Muscle of back (tissue), 11 donors: ENCODE data around the gene SMARCD3. TPM values are rescaled to one million over a fixed set of nuclear protein-coding genes. Genes with fewer than 3 reads are reported as not detected.

Experiments
- DNase-seq, 3 donors: peaks; one replicate each; pipeline versions ENCODE4 v3.0.0 to v3.0.0-alpha.2; 2013
- polyA plus RNA-seq, 10 donors: library from polyadenylated mRNA; unstranded; fragments of 120-200 nt; gene quantifications; one replicate each; pipeline ENCODE4 v1.2.1, GENCODE V29; 2013; ENCODE audit not compliant: insufficient read length in 10 of 10

Gene SMARCD3
- polyA plus RNA-seq, 10 donors = 96.8 to 165 (median 135) TPM

- DNase-seq = no peak
Measured at GRCh38 chr7:151274396-151274795, 25.9 kb upstream of the SMARCD3 start.

GRCh38 chr7:151273651-151274390 lies 25.3 kb upstream of the SMARCD3 start:
- DNase-seq = no peak

DNA sequence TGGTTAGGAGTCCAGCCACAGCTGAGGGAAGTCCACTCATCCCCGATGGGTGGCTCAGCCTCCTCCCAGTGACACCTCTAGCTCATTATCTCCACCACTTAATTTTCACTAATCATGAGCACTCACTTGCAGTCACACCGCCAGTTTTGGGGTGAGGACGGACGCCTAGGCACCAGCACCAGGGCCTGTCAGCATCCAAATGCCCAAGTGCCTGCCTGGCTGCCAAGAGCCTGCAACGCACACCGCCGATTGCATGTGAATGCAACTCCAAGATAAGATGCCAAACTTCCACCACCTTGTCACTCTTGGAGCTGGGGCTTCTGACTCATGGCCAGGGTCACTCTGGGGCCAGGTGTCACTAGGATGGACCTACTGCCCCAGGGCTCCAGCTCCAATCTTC lies 24.4 kb upstream of the SMARCD3 start:
- no peak for DNase-seq

DNA sequence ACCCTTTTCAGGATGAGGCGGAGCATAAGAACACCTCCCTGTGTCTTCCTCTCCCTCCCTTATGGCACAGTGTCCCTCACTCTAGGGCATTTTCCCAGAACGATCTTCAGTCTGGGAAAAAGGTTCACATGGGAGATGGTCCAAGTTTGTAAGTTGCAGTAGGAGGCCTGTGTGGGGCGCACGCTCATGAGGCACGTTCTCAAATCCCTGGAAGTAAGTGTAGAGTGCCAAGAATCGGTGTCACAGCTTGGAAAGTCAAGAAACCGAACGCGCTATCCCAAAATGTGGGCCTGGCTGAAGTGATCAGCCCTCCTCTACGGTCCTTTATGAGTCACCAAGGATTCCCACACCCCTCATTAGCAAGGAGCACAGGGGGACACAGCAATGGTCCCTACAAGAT lies 23.9 kb upstream of the SMARCD3 start:
- no peak for DNase-seq

- no peak for DNase-seq
Measured at GRCh38 chr7:151271699-151272355, 23.3 kb upstream of the SMARCD3 start.

- no peak for DNase-seq
Measured at GRCh38 chr7:151269511-151269910, 21.0 kb upstream of the SMARCD3 start.

- no peak for DNase-seq
Measured at GRCh38 chr7:151265351-151265931, 16.9 kb upstream of the SMARCD3 start.

GRCh38 chr7:151264615-151265014 lies 16.1 kb upstream of the SMARCD3 start:
- DNase-seq = no peak

DNA sequence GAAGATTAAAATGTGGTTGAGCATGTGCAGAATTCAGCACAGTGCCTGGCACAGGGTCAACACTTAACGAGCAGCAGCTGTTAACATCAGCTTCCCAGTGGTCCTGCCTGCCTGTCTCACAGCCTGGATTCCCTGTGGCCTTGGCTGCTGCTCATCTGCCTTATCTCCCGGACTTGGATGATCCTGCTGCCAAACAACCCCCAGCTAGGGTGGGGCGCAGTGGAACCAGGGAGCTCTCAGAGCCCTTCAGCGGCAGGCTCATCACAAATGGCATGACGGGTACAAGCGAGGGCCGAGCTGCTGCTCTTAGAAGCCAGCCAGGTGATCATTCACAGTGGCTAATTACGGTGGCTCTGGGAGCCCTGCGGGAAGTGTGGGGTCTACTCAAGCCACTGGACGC lies 13.0 kb upstream of the SMARCD3 start:
- peak in 1 of 3 donors; percentile 67 for DNase-seq

- no peak for DNase-seq
Measured at GRCh38 chr7:151260883-151261282, 12.4 kb upstream of the SMARCD3 start.

- DNase-seq = no peak
Measured at GRCh38 chr7:151260471-151260870, 12.0 kb upstream of the SMARCD3 start.

DNA sequence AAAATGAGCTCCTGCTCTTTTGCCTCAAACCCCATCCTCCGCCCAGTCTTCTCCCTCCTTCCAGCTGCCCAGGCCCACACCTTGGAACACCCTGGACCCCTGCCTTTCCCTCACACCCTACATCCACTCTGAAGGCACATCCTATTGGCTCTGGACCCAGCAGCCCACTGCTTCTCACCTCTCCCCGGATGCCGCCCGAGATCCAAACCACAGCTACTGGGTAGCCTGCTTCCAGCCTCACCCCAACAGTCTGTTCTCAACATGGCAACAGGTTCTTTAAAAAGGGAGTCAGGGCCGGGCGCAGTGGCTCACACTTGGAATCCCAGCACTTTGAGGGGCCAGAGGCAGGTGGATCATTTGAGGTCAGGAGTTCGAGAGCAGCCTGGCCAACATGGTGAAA lies 9.5 kb upstream of the SMARCD3 start:
- DNase-seq = no peak

DNA sequence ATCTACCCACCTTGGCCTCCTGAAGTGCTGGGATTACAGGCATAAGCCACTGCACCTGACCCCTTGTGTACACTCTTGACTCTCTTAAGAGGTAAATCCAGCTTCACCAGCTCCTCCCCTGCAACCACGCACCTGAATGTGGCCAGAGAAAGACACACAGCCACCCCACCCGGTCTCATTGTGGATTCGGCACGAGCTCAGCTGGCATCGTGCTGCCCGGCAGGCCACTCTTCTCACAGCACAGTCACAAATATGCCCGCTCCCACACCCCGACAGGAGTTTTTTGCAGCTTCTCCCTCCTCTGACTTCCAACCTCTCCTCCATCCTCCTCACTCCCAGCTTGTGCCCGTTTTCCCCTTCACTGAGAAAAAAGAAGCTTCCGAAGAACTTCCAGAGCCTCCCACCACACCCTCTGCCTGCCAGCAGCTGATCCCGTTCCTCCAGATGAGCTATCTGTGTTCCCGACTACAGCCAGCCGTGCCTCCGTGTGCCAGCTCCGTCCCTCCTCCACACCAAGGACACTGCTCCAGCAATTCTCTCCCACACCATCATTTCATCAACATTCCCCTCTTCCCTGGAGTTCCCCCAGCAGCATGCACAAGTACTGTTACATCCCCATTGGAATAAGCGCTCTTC lies 8.0 kb upstream of the SMARCD3 start:
- DNase-seq = peak in 1 of 3 donors; percentile 29

DNA sequence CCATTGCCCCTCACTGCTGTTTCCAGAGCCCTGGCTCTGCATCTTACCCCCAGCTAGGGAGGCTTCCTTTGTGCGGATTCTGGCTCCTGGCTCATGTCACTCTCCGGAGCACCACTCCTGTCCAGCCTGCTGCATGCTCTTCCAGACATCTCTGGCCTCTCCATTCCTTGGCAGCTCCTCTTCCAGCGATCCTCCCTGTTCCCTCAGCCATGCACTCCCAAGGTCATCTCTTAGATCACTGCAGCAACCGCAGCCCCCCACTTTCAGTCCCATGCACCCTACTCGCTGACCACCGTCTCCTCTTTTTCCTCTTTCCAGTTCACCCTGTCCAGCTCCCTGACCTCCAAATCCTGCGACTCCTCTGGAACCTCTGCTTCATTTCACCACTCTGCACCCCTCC lies 6.9 kb upstream of the SMARCD3 start:
- no peak for DNase-seq

GRCh38 chr7:151254851-151255250 lies 6.4 kb upstream of the SMARCD3 start:
- DNase-seq = no peak

GRCh38 chr7:151254316-151254715 lies 5.8 kb upstream of the SMARCD3 start:
- DNase-seq = no peak

GRCh38 chr7:151252961-151253711 lies 4.6 kb upstream of the SMARCD3 start:
- peak in 1 of 3 donors; percentile 73 for DNase-seq

- DNase-seq = no peak
Measured at GRCh38 chr7:151252561-151252835, 4.0 kb upstream of the SMARCD3 start.

- DNase-seq = peak; percentile 74 to 96 (median 90)
Measured at GRCh38 chr7:151251689-151252560, 3.4 kb upstream of the SMARCD3 start.

GRCh38 chr7:151251328-151251688 lies 2.8 kb upstream of the SMARCD3 start:
- peak in 1 of 3 donors; percentile 61 for DNase-seq
